ENCODE measurements around the gene FUS.
A peak's percentile ranks its signal among the peaks of the same experiment; 100 is the strongest.
"Not testable (repeated sequence)": the region's sequence is repeated elsewhere in the genome, so short reads cannot be mapped to it uniquely, and the experiment has no call there.

FUS gene

GRCh38 chr16:31179747-31180459 is at the start of gene FUS:
Gene FUS (plus strand): TSS chr16:31180139. CDS start chr16:31180215, 76 bp downstream.
- peak; percentile 93 for DNase-seq

- DNase-seq = no peak
Measured at GRCh38 chr16:31130336-31130891, 49.5 kb upstream of the FUS start.

DNA sequence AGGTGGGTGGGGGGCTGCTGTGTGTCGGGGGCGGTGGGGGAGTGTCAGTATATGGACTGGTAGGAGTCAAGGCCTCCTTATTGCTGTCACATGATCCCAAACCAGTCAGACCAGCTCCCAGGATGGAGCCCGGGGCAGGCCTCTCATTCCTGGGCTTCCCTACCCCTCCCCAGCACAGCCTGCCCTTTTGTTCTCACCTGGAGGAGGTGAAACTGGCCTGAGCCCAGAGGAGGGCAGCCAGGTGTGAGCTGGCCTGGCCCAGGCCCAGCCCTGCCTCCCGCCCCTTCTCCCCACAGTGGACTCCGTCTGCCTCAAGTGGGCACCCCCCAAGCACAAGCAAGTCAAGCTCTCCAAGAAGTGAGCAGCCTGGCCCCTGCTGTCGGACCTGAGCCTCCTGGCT is 49.0 kb upstream of the FUS start:
- DNase-seq = no peak

DNA sequence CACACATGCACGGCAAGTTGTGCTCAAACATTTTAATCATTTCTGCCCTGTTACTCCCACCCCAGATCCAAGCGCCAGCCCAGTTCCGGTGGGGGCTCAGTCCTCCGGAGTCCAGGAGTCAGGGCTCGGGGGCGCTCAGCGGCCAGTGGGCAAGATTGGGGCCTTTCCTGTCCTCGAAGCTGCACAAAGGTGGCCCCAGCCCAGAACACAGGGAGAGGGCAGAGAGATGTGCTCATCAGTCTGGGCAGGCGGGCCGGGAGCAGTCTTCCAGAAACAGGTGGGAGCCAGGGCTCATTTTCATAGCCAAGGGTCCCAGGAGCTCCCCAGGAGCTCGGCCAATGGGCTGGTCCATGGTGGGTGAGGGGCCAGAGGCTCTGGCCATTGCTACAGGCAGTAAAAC is 48.5 kb upstream of the FUS start:
- DNase-seq = no peak

- no peak for DNase-seq
Measured at GRCh38 chr16:31131841-31132271, 48.1 kb upstream of the FUS start.

DNA sequence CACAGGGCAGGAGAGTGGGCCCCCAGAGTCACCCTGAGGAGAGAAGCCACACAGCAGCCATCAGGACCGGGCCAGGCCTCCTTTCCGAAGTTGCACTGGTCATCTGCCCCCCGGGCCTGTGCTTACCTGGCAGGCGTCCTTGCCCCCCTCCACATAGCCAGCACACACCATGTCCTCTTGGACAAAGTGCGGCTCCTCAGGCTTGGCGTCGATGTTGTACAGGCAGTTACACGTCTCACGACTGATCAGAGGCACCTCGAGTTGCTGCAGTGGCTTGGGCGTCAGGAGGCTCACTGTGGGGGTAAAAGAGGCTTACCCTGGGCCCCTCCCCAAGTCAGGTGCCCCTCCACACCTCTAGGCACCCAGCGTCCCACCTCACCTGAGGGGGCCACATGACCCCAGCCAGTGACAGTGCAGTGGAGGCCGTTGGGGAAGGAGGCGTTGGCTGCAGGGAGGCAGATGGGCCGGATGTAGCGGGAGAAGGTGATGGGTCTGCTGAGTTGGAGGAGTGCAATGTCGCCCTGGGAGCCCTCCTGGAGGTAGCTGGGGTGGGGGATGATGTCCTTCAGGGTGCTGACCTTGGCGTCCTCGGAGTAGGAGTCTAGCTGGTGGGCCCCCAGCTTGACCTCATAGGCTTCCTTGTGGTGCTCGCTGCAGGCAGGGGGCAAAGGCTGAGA is 47.5 kb upstream of the FUS start:
- DNase-seq = no peak

- DNase-seq = no peak
Measured at GRCh38 chr16:31133046-31133501, 46.9 kb upstream of the FUS start.

- no peak for DNase-seq
Measured at GRCh38 chr16:31134091-31134571, 45.8 kb upstream of the FUS start.

- no peak for DNase-seq
Measured at GRCh38 chr16:31134625-31135534, 45.1 kb upstream of the FUS start.

- no peak for DNase-seq
Measured at GRCh38 chr16:31135535-31136286, 44.2 kb upstream of the FUS start, which contains the start of gene PRSS8. Gene PRSS8 (minus strand): TSS chr16:31135727. CDS start chr16:31135498, 229 bp downstream.

DNA sequence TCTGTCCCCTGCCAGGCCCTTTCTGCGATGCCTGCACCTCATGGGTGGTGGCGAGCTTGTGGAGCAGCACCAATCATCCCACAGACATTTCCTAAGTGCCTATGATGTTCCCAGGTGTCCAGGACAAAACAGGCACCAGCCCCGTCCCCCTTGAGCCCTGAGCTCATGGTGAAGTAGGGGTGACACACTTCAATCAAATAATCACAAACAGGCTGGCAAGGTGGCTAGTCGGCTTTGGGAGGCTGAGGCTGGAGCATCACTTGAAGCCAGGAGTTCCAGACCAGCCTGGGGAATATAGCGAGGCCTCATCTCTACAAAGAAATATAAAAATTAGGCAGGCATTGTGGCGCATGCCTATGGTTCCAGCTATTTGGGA is 43.7 kb upstream of the FUS start:
- no peak for DNase-seq

- not testable (repeated sequence) for DNase-seq
Measured at GRCh38 chr16:31136822-31137499, 43.0 kb upstream of the FUS start.

GRCh38 chr16:31138621-31139578 is 41.0 kb upstream of the FUS start:
- no peak for DNase-seq

DNA sequence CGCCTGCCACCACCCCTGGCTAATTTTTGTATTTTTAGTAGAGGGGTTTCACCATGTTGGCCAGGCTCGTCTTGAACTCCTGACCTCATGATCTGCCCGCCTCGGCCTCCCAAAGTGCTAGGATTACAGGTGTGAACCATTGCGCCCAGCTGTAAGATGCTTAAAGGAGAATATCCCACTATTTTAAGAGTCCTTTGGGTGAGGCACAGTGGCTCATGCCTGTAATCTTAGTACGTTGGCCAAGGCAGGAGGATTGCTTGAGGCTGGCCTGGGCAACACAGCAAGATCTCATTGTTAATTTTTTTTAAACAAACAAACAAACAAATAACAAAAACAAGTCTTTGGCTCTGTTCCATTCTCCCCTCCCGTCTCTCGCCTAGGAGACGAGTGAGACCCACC is 38.9 kb upstream of the FUS start:
- not testable (repeated sequence) for DNase-seq

GRCh38 chr16:31141489-31142108 is 38.3 kb upstream of the FUS start:
- DNase-seq = no peak

GRCh38 chr16:31142109-31143010 is 37.6 kb upstream of the FUS start:
- DNase-seq = peak; percentile 99

DNA sequence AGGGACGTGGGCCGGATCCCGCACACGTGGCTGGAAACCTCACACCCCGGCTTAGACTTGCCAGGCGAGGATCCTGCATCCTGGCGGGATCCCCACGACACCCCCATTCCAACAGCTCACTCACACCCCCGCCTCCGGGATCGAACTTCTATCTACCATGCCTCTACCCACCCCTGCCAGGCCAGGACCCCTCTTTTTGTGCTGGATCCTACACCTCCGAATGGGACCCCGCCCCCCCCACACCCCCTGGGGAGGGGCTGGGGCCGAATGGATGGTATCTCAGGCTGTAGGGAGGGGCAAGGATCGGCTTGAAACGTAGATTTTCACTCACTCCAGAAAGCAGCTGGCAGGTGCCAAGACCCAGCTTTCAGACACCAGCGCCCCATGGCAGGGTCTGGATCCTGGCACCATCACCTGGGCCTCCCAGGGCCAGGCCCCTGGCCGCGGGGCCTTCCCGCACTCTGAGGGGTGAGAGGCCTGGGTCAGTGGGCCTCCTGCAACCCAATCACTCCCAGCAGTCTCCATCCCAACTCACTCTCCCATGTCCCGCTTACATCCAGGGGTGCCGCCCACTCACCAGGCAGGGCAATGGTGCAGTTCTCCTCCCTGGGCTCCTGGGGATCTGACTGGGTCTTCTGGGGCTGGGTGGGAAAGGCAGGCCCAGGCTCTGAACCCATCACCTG is 36.8 kb upstream of the FUS start:
- DNase-seq = no peak

DNA sequence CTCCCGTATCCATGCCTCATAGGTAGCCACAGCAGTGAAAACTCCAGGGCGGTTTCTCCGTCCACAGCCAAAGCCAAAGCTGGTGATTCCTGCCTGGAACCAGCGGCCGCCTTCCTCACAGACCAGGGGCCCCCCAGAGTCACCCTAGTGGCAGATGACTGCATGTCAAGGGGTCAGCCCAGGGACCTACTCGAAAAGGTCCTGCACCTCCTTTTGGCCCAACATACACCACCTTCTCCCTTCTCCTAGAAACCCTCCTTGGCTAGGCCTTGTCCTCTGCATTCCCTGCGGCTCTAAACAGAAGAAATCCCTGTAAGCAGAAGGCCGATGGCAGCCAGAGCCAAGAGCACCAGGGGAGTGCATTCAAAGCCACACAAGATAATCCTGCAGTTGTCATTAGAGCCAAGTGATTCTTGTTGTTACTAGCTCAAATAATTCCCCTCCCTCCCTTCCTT is 36.2 kb upstream of the FUS start:
- no peak for DNase-seq

All from CD4-positive, alpha-beta T cell treated with Interleukin-21 for 1 hour (primary cell).